B cell (primary cell): Measurements from ENCODE around the gene CMTM5. TPM values are rescaled to one million over a fixed set of nuclear protein-coding genes. Genes with fewer than 3 reads are reported as not detected.

Experiments
- ATAC-seq: fragments of 200-7000 bp; cut with Tn5 transposase; one replicate; pipeline ENCODE4 v1.10.0; 2021; ENCODE audit warnings: low read depth, mild to moderate bottlenecking, moderate number of reproducible peaks, moderate library complexity
- CTCF ChIA-PET: fragments of 350-600 bp; sonication (Branson Sonifier 250); formaldehyde crosslinking; loops from one replicate; lab custom pipeline; 2021; ENCODE audit warnings: antibody characterized with exemption, inconsistent platforms; lab: Charles Lee
- POLR2A ChIA-PET: fragments of 350-600 bp; sonication (Branson Sonifier 250); formaldehyde crosslinking; loops from one replicate; lab custom pipeline; 2021; ENCODE audit warnings: antibody characterized with exemption; lab: Charles Lee
- DNase-seq: peaks from one replicate; pipeline ENCODE4 v3.0.0; 2013
- H2AFZ ChIP-seq: 2 replicates; pipeline ENCODE4 v1.6.1; 2012; ENCODE audit warnings: mild to moderate bottlenecking, low read depth, low read length; ENCODE audit not compliant: insufficient read depth, poor library complexity, severe bottlenecking
- H3K27ac ChIP-seq, 2 donors: 1 replicate in 1 of 2; 2 replicates in 1 of 2; pipeline ENCODE4 v1.5.1; 2012 to 2013; ENCODE audit warnings: low read length in 2 of 2, mild to moderate bottlenecking in 2 of 2, moderate library complexity in 1 of 2
- H3K27me3 ChIP-seq, 4 experiments: fragments of 200-600 bp in 1 of 4; sonication (generic) in 1 of 4; replicated peaks in 1 of 4; 1 replicate in 2 of 4; 2 replicates in 2 of 4; pipeline versions ENCODE4 v1.6.1 to v1.7.0; 2013 to 2016; ENCODE audit warnings: low read length in 3 of 4, mild to moderate bottlenecking in 2 of 4, mixed read lengths in 1 of 4, moderate library complexity in 1 of 4; ENCODE audit not compliant: insufficient read depth in 4 of 4, control insufficient read depth in 3 of 4; ENCODE audit errors: control extremely low read depth in 1 of 4
- H3K36me3 ChIP-seq, 2 experiments: replicated peaks in 1 of 2; 1 replicate in 1 of 2; 2 replicates in 1 of 2; pipeline versions ENCODE4 v1.6.1 to v1.7.1; 2013; ENCODE audit warnings: low read length in 1 of 2; ENCODE audit not compliant: insufficient read depth in 2 of 2, control insufficient read depth in 1 of 2; ENCODE audit errors: control extremely low read depth in 1 of 2, extremely low read depth in 1 of 2
- H3K4me1 ChIP-seq, 2 donors: fragments of 200-600 bp in 1 of 2; sonication (generic) in 1 of 2; 1 replicate in 1 of 2; 2 replicates in 1 of 2; pipeline versions ENCODE4 v1.5.1 to v1.6.1; 2013 to 2017; ENCODE audit warnings: low read length in 2 of 2; ENCODE audit not compliant: control insufficient read depth in 2 of 2, insufficient read depth in 2 of 2
- H3K4me2 ChIP-seq: replicated peaks from 2 replicates; pipeline ENCODE3; 2012; ENCODE audit warnings: mild to moderate bottlenecking, low read depth, low read length; ENCODE audit not compliant: poor library complexity, severe bottlenecking
- H3K4me3 ChIP-seq, 5 experiments: fragments of 200-600 bp in 1 of 5; sonication (generic) in 1 of 5; 1 replicate in 3 of 5; 2 replicates in 2 of 5; pipeline versions ENCODE4 v1.5.1 to v1.7.0; 2011 to 2016; ENCODE audit warnings: low read length in 4 of 5, mild to moderate bottlenecking in 4 of 5, low read depth in 2 of 5, control low read depth in 1 of 5, moderate library complexity in 1 of 5; ENCODE audit not compliant: insufficient read depth in 1 of 5; ENCODE audit errors: control extremely low read depth in 1 of 5, extremely low read depth in 1 of 5
- H3K79me2 ChIP-seq: fragments of 200-600 bp; sonication (generic); one replicate; pipeline ENCODE4 v1.6.0; 2016; ENCODE audit warnings: low read length; ENCODE audit not compliant: control insufficient read depth, insufficient read depth
- H3K9ac ChIP-seq: fragments of 200-600 bp; sonication (generic); 2 replicates; pipeline ENCODE4 v1.6.1; 2017; ENCODE audit warnings: mild to moderate bottlenecking, low read length, moderate library complexity
- H3K9me3 ChIP-seq, 3 donors: one replicate each; pipeline versions ENCODE4 v1.6.1 to v1.7.1; 2013; ENCODE audit warnings: low read length in 2 of 3; ENCODE audit not compliant: control insufficient read depth in 2 of 3, insufficient read depth in 1 of 3; ENCODE audit errors: control extremely low read depth in 1 of 3
- H4K20me1 ChIP-seq: 2 replicates; pipeline ENCODE4 v1.6.0; 2012; ENCODE audit warnings: mild to moderate bottlenecking, low read length; ENCODE audit not compliant: insufficient read depth, control insufficient read depth, poor library complexity, severe bottlenecking
- H3K27ac Mint-ChIP-seq: one replicate; pipeline ENCODE4 v1.8.0; 2021; ENCODE audit warnings: mixed read lengths
- H3K27me3 Mint-ChIP-seq: one replicate; pipeline ENCODE4 v1.8.0; 2021; ENCODE audit warnings: mixed read lengths
- H3K4me1 Mint-ChIP-seq: one replicate; pipeline ENCODE4 v1.8.0; 2021; ENCODE audit warnings: mixed read lengths
- H3K4me3 Mint-ChIP-seq: one replicate; pipeline ENCODE4 v1.8.0; 2021; ENCODE audit warnings: mixed read lengths
- H3K9me3 Mint-ChIP-seq: one replicate; pipeline ENCODE4 v1.8.0; 2022; ENCODE audit warnings: mixed read lengths; ENCODE audit not compliant: insufficient read depth
- EZH2 ChIP-seq: IDR thresholded peaks from 2 replicates; pipeline ENCODE4 v1.6.1; 2012; ENCODE audit warnings: borderline replicate concordance, low read depth, mild to moderate bottlenecking, moderate library complexity, low read length; ENCODE audit not compliant: insufficient read depth, poor library complexity, severe bottlenecking
- WGBS: methylation state at CpG from one replicate; pipeline ENCODE4 v1.1.5; 2013; ENCODE audit warnings: missing lambda C conversion rate; ENCODE audit not compliant: insufficient coverage; 5-methylcytosine and 5-hydroxymethylcytosine counted together
- intact Hi-C: fragments of 100-400 bp; cut with micrococcal nuclease; formaldehyde crosslinking; loops from one replicate; pipeline ENCODE4 v1.10.0; 2022
- polyA plus RNA-seq: library from polyadenylated mRNA; depleted of rRNA; stranded (reverse); fragments of >200 nt; gene quantifications from 2 replicates; pipeline ENCODE4 v1.2.3, GENCODE V29; 2012
- total RNA-seq, 2 donors: library from RNA; stranded (reverse); fragments of 120-200 nt in 1 of 2; gene quantifications; 1 replicate in 1 of 2; 2 replicates in 1 of 2; pipeline versions ENCODE4 v1.2.3 to v1.2.4, GENCODE V29; 2013 to 2022
- TF ChIP-seq, protein P1 (sequence below): fragments of 200-600 bp; IDR thresholded peaks from one replicate; pipeline ENCODE4 v1.8.0; 2022; ENCODE audit warnings: antibody characterized with exemption, mild to moderate bottlenecking

The CMTM5 gene
- total and polyA plus RNA-seq, 2 donors (not counting 1 experiment from before 2014, with no cell fraction given), result 0.18 TPM; not detected in 1

DNA sequence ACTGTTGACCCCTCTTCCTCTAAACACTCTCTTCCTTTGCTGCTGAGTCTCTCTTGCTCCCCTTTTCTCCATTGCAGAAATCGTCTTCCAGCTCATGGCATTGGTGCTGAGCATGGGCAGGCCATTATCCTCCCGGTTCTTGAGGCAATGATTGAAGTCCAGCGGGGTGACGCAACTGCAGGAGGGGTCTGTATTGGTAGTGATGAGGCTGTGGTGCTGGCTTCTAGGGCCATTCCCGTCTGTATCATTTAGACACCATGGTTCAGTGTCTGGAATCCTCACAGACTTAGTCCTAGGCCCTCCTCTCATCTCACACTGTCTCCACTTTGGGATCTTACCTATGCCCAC lies 23.4 kb upstream of the CMTM5 start:
- H3K27ac Mint-ChIP-seq, result no peak overlapping the region

DNA sequence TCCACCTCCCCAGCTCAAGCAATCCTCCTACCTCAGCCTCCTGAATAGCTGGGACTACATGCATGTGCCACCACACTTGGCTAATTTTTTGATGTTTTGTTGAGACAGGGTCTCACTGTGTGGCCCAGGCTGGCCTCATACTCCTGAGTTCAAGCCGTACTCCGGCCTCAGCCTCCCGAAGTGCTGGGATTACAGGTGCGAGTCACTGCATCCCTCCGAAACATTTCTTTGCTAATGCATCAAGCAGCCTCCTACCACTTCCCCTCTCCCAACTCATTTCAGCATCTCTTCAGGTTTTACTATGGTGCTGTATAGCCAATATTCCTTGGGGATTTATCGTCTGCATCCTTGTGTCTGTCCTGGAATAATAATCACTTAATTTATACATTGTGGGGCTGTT lies 21.9 kb upstream of the CMTM5 start:
- Histone ChIP-seq H2AFZ (no peak overlapping the region), H3K79me2 (no peaks in the 10 kb centered on the region), H3K27ac (no peak overlapping the region), H3K27me3 (peaks cover 0 to 54% (median 26%) of the 10 kb centered on the region in 4 experiments), H3K9me3 (peaks cover 0 to 4% (median 3%) of the 10 kb centered on the region in 3 donors), H3K4me3 (no peak overlapping the region), H3K36me3 (no peaks in the 10 kb centered on the region), H3K4me2 (no peak overlapping the region), H3K4me1 (peaks cover 11 to 15% of the 10 kb centered on the region in 2 donors), H3K9ac (no peak overlapping the region), H4K20me1 (no peaks in the 10 kb centered on the region)
- no peak overlapping the region for H3K27ac Mint-ChIP-seq
- H3K9me3 Mint-ChIP-seq, result no peaks in the 10 kb centered on the region
- ATAC-seq (no peak), DNase-seq (no peak)
- peaks cover 14% of the 10 kb centered on the region for H3K4me1 Mint-ChIP-seq
- no peak overlapping the region for H3K4me3 Mint-ChIP-seq
- CTCF ChIA-PET, result interaction anchor here (1.4 to 2.6 kb wide), 2 partner anchors 12 to 25 kb away, joined by 4 to 12 read pairs; no protein-coding TSS in a partner anchor
- 92% methylated on average over 4 of the region's 6 CpGs for WGBS
- H3K27me3 Mint-ChIP-seq, result peaks cover 58% of the 10 kb centered on the region
- intact Hi-C loops, result no loop called here
- TF ChIP-seq, protein P1, sequence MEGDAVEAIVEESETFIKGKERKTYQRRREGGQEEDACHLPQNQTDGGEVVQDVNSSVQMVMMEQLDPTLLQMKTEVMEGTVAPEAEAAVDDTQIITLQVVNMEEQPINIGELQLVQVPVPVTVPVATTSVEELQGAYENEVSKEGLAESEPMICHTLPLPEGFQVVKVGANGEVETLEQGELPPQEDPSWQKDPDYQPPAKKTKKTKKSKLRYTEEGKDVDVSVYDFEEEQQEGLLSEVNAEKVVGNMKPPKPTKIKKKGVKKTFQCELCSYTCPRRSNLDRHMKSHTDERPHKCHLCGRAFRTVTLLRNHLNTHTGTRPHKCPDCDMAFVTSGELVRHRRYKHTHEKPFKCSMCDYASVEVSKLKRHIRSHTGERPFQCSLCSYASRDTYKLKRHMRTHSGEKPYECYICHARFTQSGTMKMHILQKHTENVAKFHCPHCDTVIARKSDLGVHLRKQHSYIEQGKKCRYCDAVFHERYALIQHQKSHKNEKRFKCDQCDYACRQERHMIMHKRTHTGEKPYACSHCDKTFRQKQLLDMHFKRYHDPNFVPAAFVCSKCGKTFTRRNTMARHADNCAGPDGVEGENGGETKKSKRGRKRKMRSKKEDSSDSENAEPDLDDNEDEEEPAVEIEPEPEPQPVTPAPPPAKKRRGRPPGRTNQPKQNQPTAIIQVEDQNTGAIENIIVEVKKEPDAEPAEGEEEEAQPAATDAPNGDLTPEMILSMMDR, result no peak
- TF ChIP-seq EZH2, result no peak
- POLR2A ChIA-PET, result no interaction called here

More for the DNA sequence above, 23.4 kb upstream of the CMTM5 start:
- ChIA-PET POLR2A (no interaction called here), CTCF (interaction anchor here (2.6 kb wide), 1 partner anchor 27 kb away, joined by 12 read pairs; no protein-coding TSS in a partner anchor)
- Mint-ChIP-seq H3K27me3 (peaks cover 61% of the 10 kb centered on the region), H3K4me1 (peaks cover 14% of the 10 kb centered on the region), H3K4me3 (peak overlapping the region; percentile 85), H3K9me3 (no peaks in the 10 kb centered on the region)
- Histone ChIP-seq H3K4me3 (no peak overlapping the region), H3K4me1 (peaks cover 11 to 15% of the 10 kb centered on the region in 2 donors), H3K4me2 (no peak overlapping the region), H3K9me3 (peaks cover 0 to 4% (median 3%) of the 10 kb centered on the region in 3 donors), H3K9ac (no peak overlapping the region), H3K79me2 (no peaks in the 10 kb centered on the region), H3K36me3 (no peaks in the 10 kb centered on the region), H3K27me3 (peaks cover 0 to 59% (median 28%) of the 10 kb centered on the region in 4 experiments), H2AFZ (no peak overlapping the region), H4K20me1 (no peaks in the 10 kb centered on the region), H3K27ac (no peak overlapping the region)
- WGBS, result no CpG with 5 or more reads among the region's 5 CpGs
- no peak for TF ChIP-seq EZH2
- TF ChIP-seq, protein P1, result no peak
- ATAC-seq (no peak), DNase-seq (no peak)
- intact Hi-C loops, result no loop called here
